NCI-H187 (cell line): ENCODE results near the gene ABCA8.
"Not testable (repeated sequence)": the region's sequence is repeated elsewhere in the genome, so short reads cannot be mapped to it uniquely, and the experiment has no call there.

Experiments
- DNase-seq, 2 experiments: peaks; one replicate each; lab custom pipeline; 2025; lab: John Stamatoyannopoulos, UW

The ABCA8 gene

DNA sequence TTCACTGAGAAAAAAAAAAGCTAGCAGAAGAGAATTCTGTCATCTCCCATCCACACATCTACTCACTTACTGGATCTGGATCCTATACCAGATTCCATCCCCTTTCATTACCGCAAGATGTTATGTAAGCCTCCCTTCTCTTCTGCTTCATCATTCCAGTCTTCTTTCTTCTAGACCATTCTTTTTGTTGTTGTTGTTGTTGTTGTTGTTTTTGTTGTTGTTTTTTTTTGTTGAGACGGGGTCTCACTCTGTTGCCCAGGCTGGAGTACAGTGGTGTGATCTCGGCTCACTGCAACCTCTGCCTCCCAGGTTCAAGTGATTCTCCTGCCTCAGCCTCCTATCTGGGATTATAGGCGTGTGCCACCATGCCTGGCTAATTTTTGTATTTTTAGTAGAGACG, 131.0 kb downstream of the ABCA8 start:
- DNase-seq: not testable (repeated sequence)

DNA sequence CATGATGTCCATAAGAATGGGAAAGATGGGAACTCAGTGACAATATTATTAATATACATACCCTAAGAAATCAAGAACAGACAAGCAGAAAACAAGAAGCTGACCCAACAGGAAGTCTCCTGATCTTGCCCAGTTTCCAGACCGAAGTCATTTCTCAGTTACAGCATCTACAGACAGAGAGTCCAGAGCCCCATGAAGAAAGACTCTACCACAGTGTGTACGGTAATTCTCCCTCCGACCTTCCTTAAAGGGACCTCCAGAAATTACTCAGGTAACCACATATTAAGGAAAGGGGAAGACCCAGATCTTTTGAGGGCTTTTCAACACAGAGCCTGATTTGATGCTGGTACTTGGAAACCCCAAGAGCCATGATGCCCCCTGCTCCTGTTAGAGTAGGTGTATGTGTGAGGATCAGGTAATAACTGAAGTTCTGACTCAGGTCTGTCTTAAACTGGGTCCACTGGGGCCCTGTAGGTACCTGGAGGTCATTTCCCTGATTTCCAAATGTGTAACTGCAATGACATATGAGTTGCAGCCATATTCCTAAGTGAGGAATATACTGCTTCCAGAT, 132.4 kb downstream of the ABCA8 start:
- DNase-seq: no peak

DNA sequence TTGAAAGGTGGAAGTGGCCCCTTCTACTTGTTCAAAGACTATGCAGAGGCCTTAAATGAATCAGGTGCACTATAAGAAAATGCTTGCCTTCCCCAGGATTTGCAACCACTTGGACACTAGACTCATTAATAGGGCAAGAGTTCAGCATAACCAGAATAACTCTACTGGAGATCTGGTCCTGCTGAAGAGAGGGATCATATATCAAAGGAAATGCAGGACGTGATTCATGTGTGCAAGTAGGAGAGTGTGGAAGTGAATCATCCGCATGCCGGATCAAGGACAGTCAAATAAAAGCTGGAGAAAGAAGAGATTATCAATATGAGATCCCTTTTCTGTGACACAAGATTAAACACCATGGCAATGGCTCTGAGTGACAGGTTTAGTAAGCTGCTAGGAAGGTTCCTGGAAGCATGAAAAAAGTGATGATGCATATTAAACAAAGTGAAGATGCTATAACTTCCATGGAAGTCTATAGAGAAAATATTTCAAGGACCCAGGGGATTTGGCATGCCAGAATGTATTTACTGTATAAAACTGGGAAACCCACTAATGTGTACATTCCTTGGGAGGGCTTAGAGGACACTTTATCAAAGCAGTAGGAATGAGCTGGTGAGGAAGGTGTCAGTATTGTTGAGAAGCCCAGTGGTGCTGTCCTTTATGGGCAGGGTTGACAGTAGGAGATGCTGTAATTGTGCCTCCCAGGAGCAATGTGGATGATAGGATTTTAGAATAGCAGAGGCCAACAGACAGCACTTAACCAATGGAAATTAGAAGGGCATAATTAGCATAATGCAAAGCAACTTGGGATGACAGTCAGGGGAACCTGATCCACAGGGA, 133.1 kb downstream of the ABCA8 start:
- DNase-seq: no peak

DNA sequence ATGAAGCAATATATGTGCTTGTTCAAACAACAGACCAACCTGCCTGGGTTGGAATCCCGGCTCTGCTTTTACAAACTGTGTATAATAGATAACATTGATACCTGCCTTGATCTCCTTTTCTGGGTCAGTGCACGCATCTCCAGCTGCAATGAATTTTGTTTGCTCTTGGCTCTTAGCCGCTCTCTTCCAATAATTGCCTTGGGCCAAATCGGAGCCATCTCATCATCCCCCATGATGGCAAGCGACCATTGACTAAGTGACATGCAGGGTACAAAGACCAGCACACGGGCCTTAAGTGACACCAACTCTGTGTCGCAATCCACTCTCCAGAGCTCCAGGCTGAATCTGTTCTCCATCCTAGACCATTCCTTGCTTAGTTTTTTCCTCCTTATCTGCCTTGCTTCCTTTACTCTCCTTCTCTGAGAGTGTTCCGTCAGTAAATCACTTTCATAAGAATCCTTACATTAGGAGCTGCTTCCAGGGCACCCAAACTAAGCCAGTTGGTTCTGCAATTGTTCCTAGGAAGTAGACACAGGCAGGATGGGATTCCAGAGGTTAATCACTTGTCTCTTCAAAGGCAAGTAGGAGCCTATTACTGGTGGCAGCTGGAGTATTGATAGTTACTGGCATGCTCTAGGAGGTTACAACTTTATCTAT, 134.2 kb downstream of the ABCA8 start:
- no peak for DNase-seq

DNA sequence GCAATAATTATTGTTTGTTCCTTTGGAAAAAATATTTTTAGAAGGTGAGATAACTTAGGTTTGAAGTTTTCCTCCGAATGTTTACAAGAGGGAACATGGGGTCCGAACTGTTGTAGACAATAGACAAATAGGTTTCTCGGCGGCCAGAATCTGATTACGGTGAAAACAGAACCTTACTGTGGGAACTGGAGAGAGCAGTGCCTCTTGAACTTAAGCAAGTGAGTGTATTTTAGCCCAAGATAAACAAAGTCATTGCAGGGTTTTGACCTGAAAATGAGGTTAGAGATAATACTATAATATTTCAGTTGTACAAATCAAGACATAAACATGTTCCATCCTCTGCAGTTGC, 134.7 kb downstream of the ABCA8 start:
- DNase-seq: no peak

DNA sequence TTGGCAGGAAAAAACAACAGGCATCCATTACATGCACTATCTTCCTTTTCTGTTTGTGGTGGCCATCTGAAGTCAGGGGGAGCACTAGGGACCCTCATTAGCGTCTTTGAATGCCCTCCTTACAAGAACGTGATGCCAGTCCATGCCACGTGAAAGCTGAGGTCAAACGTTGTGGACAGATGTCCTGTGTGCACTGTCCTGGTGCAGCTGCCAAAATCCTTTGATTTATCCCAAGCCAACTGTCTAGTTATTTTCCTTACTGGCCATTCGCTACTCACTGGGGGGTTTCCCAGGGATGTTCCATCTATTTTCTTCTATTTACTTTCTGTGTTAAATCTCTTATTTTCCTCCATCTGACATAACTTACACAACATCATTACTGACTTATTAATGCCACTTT, 135.7 kb downstream of the ABCA8 start:
- no peak for DNase-seq
